Breast epithelium (tissue), 3 donors: ENCODE results near the gene CTNNA1.

Source experiments
- POLR2A ChIP-seq: fragments of 450-650 bp; IDR thresholded peaks from one replicate; pipeline ENCODE4 v1.6.1; 2016; ENCODE audit warnings: antibody characterized with exemption, mild to moderate bottlenecking, moderate library complexity
- TF ChIP-seq, protein P1 (sequence below), 3 donors: fragments of 450-650 bp; IDR thresholded peaks; one replicate each; pipeline ENCODE4 v1.5.1; 2016 to 2017; ENCODE audit warnings: antibody characterized with exemption in 3 of 3, mild to moderate bottlenecking in 3 of 3, moderate library complexity in 3 of 3

- TF ChIP-seq, protein P1, sequence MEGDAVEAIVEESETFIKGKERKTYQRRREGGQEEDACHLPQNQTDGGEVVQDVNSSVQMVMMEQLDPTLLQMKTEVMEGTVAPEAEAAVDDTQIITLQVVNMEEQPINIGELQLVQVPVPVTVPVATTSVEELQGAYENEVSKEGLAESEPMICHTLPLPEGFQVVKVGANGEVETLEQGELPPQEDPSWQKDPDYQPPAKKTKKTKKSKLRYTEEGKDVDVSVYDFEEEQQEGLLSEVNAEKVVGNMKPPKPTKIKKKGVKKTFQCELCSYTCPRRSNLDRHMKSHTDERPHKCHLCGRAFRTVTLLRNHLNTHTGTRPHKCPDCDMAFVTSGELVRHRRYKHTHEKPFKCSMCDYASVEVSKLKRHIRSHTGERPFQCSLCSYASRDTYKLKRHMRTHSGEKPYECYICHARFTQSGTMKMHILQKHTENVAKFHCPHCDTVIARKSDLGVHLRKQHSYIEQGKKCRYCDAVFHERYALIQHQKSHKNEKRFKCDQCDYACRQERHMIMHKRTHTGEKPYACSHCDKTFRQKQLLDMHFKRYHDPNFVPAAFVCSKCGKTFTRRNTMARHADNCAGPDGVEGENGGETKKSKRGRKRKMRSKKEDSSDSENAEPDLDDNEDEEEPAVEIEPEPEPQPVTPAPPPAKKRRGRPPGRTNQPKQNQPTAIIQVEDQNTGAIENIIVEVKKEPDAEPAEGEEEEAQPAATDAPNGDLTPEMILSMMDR (IDR thresholded peaks at IDR 0.05) = no peak
- no peak for TF ChIP-seq POLR2A
Observed at GRCh38 chr5:138772986-138773594, 19.9 kb downstream of the CTNNA1 start.
